Bronchial smooth muscle cell (primary cell): Measurements from ENCODE around the gene STAMBPL1. TPM values are rescaled to one million over a fixed set of nuclear protein-coding genes. Genes with fewer than 3 reads are reported as not detected.

Experiments used
- total RNA-seq: library from RNA; depleted of rRNA; stranded (reverse); fragments of >200 nt; gene quantifications from 2 replicates; pipeline ENCODE4 v1.2.1, GENCODE V29; 2014

The STAMBPL1 gene
- total RNA-seq, result 14.5 and 30.1 TPM in 2 replicates

DNA sequence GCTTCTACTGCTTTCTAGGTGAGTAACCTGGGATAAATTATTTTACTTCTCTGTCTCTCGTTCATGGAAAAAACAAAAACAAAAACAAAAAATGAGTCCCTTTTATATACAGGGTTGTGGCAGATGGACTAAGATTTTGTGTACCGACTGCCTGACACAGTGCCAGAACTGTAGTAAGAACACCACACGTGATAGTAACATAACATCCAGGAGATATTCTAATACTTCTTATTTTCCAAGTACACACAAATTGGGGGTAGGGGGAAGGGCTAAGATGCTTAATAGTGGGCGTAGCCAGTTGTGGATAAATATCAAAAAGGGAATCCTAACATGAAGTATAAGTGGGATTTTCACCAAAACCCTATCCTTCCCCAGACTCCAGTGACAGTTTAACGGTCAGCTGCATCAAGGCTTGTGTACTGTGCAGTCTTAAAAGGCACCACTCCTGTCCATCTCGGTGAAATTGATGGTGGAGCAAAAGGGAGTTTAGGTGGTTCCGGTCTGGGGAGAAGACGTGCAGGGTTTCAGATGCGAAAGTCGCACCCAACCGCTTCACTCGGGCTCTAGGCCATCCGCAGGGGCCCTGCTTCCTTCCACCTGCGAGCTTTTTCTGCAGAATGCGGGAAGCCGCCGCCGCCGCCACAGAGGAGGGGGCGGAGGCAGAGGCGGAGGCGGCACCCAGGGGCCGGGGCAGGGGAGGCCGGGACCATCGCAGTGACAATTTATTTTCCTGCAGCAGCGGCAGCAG, at the start of gene STAMBPL1:
TSS of gene STAMBPL1 (plus strand) at position 712 of the 748 bp plus-strand sequence. CDS start 21,464 bp downstream, outside the sequence.

DNA sequence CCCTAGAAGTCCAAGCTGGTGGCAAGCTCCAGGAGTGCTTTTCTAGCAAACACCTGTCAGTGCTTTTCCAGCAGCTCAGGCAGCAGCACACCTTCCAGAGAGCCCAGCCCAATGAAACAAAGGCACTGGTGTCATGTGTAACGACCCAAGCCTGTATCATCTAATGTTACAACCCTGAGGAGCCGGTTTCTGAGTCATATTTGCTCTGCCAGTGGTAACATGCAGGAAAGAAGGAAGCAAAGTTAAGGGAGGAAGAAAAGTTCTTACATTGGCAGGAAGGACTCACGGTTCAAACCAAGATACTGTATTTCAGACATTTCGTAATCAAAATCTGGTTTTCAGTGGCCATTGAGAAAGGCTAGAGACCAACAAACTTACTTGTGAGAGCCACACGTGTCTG, 28.3 kb upstream of the STAMBPL1 start, which contains the start of gene ANKRD22:
TSS of gene ANKRD22 (minus strand) at position 139 of the 400 bp plus-strand sequence. CDS start 237 bp downstream, outside the sequence.

DNA sequence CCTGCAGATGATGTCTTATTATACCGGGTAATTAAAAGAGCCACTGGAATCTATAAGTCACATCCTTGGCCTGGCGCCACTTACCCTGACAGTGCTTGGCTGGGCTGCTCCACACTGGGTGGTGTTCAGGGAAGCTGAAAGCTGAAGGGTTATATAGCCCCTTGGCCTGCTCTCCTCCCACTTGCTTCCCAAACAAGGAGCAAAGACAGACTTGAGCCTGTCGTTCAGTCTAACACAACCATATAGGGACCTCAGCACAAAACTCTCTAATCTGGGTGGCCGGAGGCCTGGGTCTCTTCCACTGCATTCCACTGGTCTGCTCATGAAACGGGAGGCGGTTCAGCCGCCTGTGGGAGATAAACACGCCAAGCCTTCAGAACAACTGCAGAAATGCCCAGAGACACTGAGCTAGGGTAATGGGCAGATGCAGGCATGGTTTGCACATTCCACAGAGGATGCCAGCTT, 72.6 kb downstream of the STAMBPL1 start, which contains the start of gene ACTA2:
TSS of gene ACTA2 (minus strand) at position 127 of the 465 bp plus-strand sequence. CDS start 3,843 bp downstream, outside the sequence.

Other genes starting within 250 kb of the STAMBPL1 start
- not detected in 2 replicates for gene LIPF, start 215.8 kb upstream of the STAMBPL1 start, total RNA-seq
- not detected in 2 replicates for gene LIPK, start 174.0 kb upstream of the STAMBPL1 start, total RNA-seq
- gene LIPN, start 120.2 kb upstream of the STAMBPL1 start, total RNA-seq, result not detected in 2 replicates
- gene LIPM, start 77.5 kb upstream of the STAMBPL1 start, total RNA-seq, result not detected in 2 replicates
- gene ANKRD22, start 28.4 kb upstream of the STAMBPL1 start, total RNA-seq, result under 0.01 TPM in 1 of 2 replicates, not detected in the other
- 53.0 and 99.3 TPM in 2 replicates for gene ACTA2, start 72.5 kb downstream of the STAMBPL1 start, total RNA-seq
- gene FAS, start 110.6 kb downstream of the STAMBPL1 start, total RNA-seq, result 58.5 and 88.8 TPM in 2 replicates